Activated CD8-positive, alpha-beta memory T cell treated with anti-CD3 and anti-CD28 coated beads for 24 hours (primary cell): ENCODE measurements around the gene SGPP2.
"Not testable (repeated sequence)": the region's sequence is repeated elsewhere in the genome, so short reads cannot be mapped to it uniquely, and the experiment has no call there.

Source experiments
- DNase-seq: peaks from one replicate; pipeline ENCODE4 v3.0.0-alpha.2; 2020

SGPP2 gene

DNA sequence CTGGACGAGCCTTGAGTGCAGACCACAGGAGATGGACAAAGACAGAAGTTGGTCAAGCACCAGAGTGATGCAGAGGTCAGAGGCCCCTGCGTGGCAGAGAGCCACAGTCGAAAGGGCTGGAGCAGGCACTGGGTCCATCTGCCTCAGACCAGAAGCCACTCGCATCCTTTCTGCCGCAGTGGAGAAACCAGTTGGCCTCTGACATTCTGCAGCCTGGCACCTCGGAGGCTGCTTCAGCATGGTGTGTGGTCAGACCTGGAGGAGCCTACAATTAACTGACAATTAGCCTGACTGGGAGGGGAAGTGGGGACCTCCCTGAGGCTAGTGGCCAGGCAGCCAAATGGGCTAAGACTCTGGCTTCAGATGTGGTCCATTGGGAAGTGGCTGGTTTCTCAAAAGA lies 111.1 kb downstream of the SGPP2 start:
- no peak for DNase-seq

DNA sequence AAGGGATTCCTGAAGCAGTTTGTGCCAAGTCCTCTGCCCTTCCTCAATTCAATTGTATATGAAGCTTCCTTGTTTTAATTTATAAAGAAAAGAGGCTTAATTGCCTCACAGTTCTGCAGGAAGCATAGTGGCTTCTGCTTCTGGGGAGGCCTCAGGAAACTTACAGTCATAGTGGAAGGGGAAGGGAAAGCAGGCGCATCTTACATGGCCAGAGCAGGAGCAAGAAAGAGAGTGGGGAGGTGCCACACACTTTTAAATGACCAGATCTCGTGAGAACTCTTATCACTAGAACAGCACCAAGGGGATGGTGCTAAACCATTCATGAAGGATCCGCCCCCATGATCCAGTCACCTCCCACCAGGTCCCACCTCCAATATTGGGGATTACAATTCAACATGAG lies 114.2 kb downstream of the SGPP2 start:
- no peak for DNase-seq

DNA sequence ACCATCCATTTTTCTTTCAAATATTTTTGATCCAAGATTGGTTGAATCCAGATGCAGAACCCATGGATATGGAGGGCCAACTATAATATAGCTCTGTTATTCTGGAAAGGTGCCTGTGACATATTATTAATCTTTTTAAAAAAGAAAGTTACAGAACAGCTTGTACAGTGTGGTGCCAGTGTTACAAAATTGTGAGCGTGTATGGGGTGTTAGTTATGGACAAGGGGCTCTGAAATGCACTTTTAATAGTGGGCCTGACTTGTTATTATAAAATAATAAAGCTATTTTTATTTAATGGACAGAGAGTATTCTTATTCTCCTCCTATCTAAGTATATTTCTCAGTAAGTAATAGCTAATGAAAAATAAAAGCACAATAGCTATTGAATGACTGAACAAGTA lies 120.3 kb downstream of the SGPP2 start:
- DNase-seq: no peak

DNA sequence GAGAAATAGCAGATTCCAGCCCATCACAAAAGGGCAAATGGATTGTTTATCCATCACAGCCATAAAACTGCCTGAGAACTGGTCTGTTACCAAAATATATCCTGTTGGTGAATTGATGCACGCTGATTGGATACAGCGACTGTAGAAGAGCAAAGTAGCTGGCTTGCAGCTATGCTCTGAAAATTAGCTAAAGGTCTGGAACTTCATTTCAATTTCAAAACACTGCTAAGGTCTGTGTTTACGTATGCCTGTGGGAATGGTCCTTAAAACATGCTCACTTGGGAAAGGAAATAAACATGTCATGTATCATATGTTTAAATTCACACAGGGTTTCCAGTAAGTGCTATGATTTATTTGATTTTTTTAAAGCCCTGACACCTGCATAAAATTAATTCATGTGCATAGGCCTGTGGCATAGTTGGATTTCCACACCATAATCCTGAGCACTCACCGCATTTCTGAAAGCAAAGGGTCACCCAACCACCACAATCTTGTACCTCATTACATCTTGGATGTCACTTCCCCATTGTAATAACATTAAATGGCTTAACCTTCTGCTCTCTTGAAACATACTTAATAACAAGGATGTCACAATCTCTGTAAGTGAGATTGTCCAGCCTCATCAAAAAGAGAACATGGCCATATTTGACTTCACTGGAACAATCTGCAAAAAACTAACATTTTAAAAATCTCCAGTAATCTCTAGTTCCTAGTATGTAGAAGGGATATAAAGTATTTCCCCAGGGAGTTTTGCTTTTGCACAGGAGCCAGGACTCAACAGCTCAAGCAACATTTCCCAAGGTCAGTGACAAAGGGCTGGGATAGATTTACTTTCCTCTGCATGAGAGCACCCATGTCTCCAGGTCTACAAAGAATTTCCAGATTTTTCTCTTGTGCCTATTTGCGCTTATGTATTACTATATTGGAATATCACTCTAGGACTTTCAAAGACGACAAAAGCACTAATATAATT lies 121.8 kb downstream of the SGPP2 start:
- no peak for DNase-seq

DNA sequence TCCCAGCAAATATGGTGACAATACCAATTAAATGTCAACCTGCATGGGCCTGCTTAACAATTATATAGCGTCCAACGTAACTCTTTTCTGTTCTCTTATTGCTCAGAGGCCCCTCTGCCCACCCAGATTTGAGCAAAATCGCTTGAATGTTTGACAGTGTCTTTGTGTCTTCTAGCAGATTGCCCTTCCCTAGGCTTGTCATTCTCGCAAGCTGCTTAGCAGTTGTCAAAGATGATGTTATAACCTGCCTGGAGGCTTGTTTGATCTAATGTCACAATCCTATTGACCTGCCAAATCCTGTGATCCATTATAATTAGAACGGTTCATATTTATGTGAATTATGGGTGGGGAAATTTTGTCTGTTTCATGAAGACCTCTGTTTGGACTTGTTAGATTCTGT lies 122.7 kb downstream of the SGPP2 start:
- DNase-seq: no peak

DNA sequence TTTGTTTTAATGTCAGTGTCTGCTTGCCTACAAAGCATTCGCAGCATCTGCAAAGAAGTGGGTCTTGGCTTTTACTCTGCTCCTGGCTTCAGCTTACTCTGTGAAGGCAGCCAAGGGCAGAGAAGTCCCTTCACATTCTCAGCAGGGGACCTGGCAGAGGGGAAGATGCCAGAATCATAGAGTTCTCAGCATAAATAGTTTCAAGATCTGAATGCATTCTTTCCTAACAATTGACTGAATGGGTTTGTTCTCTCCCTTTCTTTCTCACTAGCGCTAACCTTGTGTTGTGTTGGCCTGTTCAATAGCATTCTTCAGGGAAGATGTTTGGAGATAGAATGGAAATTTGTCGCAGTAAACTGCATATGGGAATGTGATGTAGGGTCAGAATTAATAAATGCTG lies 124.6 kb downstream of the SGPP2 start:
- DNase-seq: no peak

DNA sequence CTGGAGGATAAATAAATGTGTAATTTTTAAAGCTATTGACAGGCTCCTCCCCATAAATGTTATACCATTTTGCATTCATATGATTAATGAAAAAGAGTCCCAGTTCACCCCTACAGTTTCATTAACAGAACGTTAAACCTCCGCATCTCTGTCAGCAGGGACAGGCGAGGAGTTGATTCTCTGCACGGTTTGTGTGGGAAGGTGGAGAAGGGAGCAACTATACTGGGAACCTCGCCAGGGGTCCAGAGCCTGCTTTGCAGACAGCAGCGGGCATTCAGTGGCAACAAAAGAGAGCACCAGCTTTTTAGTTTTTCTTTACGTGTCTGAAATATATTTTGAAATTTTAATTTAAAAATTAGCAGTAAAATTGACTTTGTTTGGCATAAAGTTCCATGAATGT lies 130.2 kb downstream of the SGPP2 start:
- DNase-seq: no peak

DNA sequence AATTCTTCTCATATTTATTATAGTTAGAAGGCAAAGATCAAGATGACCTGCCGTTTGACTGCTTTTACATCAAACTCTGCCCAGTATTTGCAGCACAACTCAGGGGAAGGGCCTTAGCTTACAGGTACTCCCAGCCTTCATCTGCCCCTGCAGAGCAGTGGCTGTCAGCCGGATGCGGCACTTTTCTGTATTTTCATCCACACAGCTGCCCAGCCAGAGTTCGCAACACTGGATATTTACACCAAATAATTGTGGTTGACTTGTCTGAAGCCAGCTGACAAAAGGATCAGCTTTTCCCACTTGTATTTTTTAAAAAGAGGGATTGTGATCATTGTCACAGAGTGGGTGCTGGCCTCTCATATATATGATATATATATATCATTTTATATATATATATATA lies 136.8 kb downstream of the SGPP2 start:
- no peak for DNase-seq

DNA sequence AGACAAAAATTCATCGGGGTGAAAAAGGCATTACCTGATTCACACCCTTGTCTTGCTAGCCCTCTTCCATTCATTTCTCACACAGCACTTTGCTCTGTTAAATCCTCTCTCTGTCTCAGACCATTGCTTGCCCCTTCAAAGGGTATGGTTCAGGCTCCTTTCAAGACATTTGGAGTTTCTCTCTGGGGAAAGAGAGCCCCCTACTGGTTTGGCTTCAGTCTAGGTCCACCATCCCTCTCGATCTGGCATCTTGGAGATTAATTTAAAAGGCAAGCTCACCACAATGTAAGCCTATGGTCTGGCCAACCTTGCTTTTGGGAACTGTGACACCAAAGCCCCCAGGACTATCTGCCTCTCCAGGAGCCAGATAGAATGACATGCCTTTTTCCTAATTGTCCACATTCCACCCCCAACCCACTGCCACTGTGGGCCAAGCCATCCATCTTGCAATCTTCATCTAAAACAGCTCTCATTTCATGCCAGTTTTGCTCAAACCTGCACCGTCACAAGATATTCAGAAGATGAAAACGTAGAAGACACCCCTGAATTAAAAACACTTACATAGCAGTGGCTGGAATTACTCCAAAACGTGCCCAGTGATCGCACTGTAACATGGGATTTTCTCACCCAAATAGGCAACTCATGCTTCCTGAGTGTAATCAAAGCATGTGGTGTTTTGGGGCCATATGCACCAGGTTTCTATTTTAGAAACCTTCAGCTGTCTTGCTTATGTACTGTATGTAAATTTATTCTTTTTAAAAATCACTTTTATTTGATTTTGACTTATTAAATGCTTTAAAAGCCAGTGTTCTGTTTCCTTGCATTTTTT lies 137.7 kb downstream of the SGPP2 start:
- no peak for DNase-seq

DNA sequence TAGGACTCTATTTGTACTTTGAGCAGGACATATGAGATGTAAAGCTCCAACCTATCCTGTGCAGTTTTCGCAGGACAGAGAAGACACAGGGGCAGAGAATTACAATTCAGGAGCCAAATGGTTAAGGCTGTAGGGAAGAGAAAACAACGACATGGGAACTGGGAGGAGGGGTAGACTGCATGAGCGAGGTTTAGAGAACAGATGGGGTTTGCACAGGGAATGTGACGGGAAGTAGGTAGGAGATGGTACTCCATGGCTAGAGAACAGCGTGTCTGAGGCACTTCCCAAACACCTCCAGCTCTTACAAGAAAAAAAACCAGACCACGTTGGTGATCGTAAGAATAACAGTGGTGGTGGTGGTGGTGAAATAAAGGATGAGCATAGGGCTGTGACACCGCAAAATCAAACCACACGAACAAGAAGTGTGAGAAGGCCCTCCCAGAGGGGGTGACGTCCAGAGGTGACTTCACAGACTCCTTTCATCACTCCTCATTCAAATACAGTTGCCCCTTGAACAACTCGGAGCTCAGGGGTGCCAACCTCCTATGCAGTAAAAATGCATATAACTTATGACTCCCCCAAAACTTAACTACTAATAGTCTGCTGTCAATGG lies 138.9 kb downstream of the SGPP2 start:
- DNase-seq: no peak

DNA sequence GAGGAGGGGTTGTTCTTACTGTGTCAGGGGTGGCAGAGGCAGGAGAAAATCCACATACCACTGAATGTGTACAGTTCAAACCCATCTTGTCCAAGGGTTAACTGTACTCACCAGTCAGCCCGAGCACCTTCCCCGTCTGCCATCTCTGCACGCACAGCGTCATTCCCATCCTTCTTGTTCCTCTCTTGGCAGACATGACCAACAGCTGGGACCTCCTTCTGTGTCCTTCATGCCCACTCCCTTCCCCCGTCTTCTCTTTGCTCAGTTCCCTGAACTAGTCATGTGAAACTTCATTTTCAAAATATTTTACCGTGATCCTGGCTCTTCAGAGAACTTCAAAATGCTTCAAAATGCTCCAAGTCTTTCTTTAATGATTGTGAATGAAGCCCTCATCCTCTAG lies 139.6 kb downstream of the SGPP2 start:
- DNase-seq: no peak

DNA sequence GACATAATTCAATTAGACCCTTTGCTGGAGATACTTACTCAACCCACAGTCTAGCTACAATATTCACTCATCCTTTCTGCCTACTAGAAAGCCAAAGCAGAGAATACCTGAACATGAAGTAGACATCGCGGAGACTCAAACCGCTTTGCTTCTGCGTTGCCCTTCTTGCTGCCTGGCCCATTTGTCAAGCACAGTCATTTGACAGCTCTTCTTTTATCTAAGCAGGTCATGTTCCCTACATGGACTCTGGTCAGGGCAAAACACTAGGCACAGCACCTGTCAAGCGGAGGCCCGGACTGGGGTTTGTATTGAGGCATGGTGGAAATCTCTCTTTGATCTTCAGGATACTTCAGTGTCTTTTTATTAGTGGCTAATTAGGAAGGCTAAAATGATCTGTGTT lies 141.9 kb downstream of the SGPP2 start:
- no peak for DNase-seq

DNA sequence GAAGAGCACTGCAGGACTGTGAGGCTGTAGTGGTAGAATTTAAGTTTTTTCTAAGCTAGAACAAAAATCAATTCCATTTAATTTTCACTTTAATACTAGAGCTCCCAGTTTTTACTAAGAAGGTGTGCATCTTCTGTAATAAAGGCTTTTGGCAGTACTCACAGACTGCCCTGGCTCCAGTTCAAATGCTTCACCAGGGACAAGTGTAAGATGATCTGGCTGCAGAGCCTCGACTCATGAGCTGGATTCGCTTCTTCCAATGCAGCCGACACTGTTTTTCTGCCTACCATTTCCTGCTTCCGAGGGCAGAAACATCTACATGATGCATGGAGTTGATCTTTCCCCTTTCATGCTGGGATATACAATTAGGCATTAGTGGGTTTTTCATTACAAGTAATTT lies 144.5 kb downstream of the SGPP2 start:
- DNase-seq: no peak

DNA sequence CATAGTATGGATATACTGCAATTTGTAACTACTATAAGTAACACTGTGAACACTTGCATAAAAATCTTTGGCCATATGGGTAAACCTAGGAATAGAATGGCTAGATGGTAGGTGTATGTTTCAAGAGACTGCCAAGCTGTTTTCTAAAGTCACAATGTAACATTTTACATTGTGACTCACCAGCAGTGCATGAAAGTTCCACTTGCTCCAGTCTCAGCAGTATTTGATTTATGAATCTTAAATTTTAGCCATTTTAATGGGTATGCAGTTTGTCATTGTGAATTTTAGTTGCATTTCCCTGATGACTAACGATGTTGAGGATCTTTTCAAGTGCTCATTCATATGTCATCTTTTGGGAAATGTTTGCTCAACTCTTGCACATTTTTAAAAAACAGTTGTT lies 145.5 kb downstream of the SGPP2 start:
- no peak for DNase-seq

DNA sequence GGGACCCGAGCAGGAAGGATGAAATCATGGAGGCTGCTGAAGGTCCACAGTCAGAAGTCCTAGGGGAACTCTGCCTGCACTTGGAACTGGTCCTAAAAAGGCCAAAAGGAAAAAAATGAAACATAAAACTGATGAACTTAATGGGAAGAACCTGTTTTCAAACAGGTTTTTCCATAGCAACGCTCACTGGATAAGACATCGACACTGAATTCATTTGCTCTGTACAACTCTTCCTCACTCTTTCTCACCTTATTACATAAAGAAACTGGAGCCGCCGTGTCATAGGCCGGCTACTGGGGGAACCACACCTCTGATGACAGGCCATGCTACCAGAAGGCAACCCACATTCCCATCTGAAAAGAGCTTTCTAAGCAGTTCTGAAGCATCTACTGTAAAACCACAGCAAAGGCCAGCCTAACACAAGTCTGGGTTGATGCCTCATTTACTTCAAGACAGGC lies 147.9 kb downstream of the SGPP2 start:
- no peak for DNase-seq

DNA sequence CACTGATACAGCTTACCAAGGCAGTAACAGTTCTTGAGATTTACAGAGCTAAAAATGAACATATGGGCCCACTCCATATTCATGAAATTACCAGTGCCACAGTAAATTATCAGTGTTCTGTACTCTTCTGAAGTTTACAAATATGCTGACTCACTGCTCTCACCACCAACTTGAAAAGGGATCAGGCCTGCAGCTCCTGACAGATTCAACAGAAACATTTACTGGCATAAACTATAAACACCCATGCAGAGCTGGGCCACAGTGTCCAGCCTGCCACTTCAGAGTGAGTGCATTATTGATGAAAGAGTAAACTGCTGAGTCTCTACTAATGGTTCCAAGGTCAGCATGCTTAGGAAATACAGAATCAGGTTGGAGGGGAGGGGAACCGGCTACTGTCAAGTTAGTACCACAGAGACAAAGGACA lies 148.4 kb downstream of the SGPP2 start:
- no peak for DNase-seq

DNA sequence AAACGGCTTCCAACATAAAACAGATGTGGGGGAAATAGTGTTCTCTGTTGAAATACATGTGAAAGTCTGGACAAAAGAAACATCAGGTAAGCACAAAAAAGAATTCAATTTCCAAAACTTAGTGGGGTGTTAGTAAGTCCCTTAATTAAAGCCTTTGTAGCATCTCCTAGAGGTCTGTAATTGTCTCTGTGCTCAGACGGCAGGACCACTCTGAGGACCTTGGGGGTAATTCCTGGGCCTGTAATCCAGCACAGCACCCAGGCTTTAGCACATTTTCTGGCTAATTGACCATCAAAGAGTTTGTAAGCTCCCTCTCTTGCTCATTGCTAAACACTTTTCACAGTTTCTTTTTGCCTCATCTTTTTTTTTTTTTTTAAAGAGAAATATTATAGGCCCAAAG lies 151.3 kb downstream of the SGPP2 start:
- DNase-seq: no peak

DNA sequence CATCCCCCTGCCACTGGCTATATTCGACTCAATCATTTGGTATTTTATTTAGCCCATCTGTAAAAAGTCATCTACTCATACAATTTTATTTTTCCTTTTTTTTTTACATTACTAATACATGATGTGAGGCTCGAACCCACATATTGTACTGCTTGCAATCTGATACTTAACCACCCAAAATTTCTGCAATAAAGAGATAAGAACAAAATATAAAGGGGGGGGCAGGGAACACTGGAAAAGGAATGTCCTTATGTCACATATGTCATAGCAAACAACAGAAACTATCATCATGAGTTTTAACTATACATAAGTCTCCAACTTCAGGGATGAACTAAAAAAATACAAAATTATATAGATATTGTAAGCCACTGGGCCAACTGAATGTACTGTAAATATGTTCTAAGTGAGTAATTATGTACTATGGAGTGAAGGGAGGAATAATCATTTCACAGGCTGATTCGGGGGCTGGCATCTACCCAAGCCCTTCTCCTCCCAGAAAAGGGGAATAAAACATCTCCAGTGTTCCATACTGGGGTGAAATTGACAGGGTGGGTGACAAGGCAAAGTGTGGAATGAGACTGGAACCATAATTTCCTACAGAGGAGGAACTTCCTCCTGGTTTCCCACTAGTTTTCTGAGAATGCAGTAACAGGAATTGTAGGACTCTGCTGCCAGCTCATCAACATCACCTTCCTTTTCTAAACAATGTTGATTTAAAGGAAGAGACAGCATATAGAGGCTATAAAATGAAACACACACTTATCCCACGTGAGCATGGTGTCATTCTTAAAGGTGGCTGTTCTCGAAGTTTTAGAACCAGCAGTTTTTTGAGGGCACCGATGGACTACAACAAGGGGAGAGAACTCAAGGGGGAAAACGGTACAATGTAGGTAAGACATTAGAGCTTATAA lies 152.1 kb downstream of the SGPP2 start:
- DNase-seq: no peak

DNA sequence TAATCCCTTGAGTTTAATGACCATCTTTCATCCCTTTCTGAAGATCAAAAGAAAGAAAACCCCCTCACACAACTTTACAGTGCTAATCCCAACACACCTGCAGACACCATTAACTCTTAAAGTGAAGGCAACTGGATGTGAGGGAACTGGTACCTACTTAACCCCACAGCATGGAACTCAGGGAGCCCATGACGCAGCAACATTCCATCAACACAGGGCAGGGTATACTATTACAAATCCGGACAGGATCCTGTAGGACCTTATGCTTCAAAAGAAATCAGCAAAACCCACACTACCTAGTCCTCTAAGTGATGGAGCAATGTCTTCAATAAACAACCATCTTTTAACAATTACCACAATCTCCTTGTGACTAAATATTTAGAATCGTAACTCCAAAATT lies 153.0 kb downstream of the SGPP2 start:
- DNase-seq: no peak

DNA sequence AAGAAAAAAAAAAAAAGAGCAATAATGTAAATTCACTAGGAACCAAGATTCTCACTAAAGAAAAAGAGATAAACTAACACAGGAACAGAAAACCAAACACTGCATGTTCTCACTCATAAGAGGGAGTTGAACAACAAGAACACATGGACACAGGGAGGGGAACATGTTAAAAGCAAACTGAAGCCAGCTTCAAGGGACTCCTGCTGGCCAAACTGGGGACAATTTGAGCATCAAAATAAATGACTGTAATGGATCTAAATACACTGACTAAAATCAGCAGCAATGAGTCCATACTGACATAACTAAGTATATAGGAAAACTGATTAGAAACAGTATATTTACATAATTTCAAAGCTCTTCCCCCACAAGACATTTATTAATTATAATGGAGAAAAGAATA lies 158.6 kb downstream of the SGPP2 start:
- no peak for DNase-seq

DNA sequence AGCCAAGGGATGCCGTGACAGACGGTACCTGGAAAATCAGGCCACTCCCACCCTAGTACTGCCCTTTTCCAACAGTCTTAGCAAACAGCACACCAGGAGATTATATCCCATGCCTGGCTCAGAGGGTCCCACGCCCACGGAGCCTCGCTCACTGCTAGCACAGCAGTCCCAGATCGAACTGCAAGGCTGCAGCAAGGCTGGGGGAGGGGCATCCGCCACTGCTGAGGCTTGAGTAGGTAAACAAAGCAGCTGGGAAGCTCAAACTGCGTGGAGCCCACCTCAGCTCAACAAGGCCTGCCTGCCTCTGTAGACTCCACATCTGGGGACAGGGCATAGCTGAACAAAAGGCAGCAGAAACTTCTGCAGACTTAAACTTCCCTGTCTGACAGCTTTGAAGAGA lies 160.2 kb downstream of the SGPP2 start:
- not testable (repeated sequence) for DNase-seq

DNA sequence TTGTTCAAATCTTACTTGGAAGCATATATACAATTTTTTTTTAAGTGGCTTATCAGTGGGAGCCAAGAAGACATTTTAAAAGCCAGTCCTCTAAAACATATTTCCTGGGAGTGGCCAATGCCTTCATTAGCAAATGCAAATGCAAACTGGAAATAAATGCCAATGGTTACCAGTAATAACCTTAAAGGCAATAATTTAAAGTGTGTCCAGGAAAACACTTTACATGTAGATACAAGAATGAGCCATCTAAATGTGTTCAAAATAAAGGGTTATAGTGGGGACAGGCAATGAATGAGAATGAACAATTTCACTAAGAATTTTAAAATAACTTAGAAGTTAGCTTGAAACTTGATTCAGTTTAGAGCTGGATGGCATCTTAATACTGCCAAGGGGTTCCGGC lies 167.3 kb downstream of the SGPP2 start:
- no peak for DNase-seq
